HepG2 (cell line): ENCODE results near the gene DLG4. TPM values are rescaled to one million over a fixed set of nuclear protein-coding genes. Genes with fewer than 3 reads are reported as not detected.
A peak's percentile ranks its signal among the peaks of the same experiment; 100 is the strongest.

ENCODE experiments used
- AGO1 ChIP-seq: fragments of 200-400 bp; formaldehyde crosslinking; IDR thresholded peaks from 2 replicates; pipeline ENCODE4 v1.6.1; 2017; ENCODE audit warnings: mild to moderate bottlenecking, low read depth, low read length, moderate library complexity; ENCODE audit not compliant: poor library complexity, severe bottlenecking
- AHDC1 ChIP-seq: sonication (generic); formaldehyde crosslinking; IDR thresholded peaks from 2 replicates; pipeline ENCODE4 v1.5.1; 2020; ENCODE audit warnings: mild to moderate bottlenecking, missing genetic modification reagents, borderline replicate concordance
- ATF7-NPFF ChIP-seq: sonication (generic); formaldehyde crosslinking; IDR thresholded peaks from 2 replicates; pipeline ENCODE4 v1.8.1; 2023; ENCODE audit warnings: mild to moderate bottlenecking, low read depth, missing genetic modification reagents, moderate library complexity
- BHLHE40 ChIP-seq: IDR thresholded peaks from 2 replicates; pipeline ENCODE4 v1.6.1; 2011; ENCODE audit warnings: low read length, improper control_type of control experiment
- DPF2 ChIP-seq: sonication (generic); formaldehyde crosslinking; IDR thresholded peaks from 2 replicates; pipeline ENCODE4 v1.4.0; 2020; ENCODE audit warnings: mild to moderate bottlenecking, low read depth, missing genetic modification reagents, borderline replicate concordance
- GATAD2A ChIP-seq: IDR thresholded peaks from 2 replicates; pipeline ENCODE4 v1.6.1; 2016
- NRL ChIP-seq: sonication (generic); formaldehyde crosslinking; IDR thresholded peaks from 2 replicates; pipeline ENCODE4 v1.5.0; 2020; ENCODE audit warnings: missing genetic modification reagents, mild to moderate bottlenecking, moderate library complexity, borderline replicate concordance
- SRSF1 ChIP-seq: fragments of 200-400 bp; formaldehyde crosslinking; optimal IDR thresholded peaks from 2 replicates; pipeline ENCODE3; 2017; ENCODE audit warnings: mild to moderate bottlenecking, low read depth, low read length, moderate library complexity
- TARDBP ChIP-seq: sonication (generic); formaldehyde crosslinking; IDR thresholded peaks from 2 replicates; pipeline ENCODE4 v1.8.0; 2022; ENCODE audit warnings: mild to moderate bottlenecking, missing genetic modification reagents
- TFE3 ChIP-seq: IDR thresholded peaks from 2 replicates; pipeline ENCODE4 v1.6.1; 2016
- ZFX ChIP-seq: sonication (generic); formaldehyde crosslinking; IDR thresholded peaks from 2 replicates; pipeline ENCODE4 v1.4.0; 2020; ENCODE audit warnings: mild to moderate bottlenecking, low read depth, missing genetic modification reagents, moderate library complexity
- ZNF143 ChIP-seq: sonication (generic); formaldehyde crosslinking; IDR thresholded peaks from 2 replicates; pipeline ENCODE4 v1.4.0; 2020; ENCODE audit warnings: missing genetic modification reagents
- ZNF703 ChIP-seq: sonication (generic); formaldehyde crosslinking; IDR thresholded peaks from 2 replicates; pipeline ENCODE4 v1.5.1; 2020; ENCODE audit warnings: missing genetic modification reagents, mild to moderate bottlenecking, moderate library complexity, borderline replicate concordance
- ZNF710 ChIP-seq: sonication (generic); formaldehyde crosslinking; IDR thresholded peaks from 2 replicates; pipeline ENCODE4 v1.5.0; 2020; ENCODE audit warnings: mild to moderate bottlenecking, missing genetic modification reagents, borderline replicate concordance
- ZNF747 ChIP-seq: sonication (generic); formaldehyde crosslinking; IDR thresholded peaks from 2 replicates; pipeline ENCODE4 v1.8.1; 2023; ENCODE audit warnings: missing genetic modification reagents, mild to moderate bottlenecking, borderline replicate concordance
- ZNF775 ChIP-seq: sonication (generic); formaldehyde crosslinking; IDR thresholded peaks from 2 replicates; pipeline ENCODE4 v1.4.0; 2020; ENCODE audit warnings: missing genetic modification reagents, mild to moderate bottlenecking, moderate library complexity, borderline replicate concordance
- ZNF776 ChIP-seq: sonication (generic); formaldehyde crosslinking; IDR thresholded peaks from 2 replicates; pipeline ENCODE4 v1.4.0; 2020; ENCODE audit warnings: mild to moderate bottlenecking, missing genetic modification reagents
- ZNF850 ChIP-seq: sonication (generic); formaldehyde crosslinking; conservative IDR thresholded peaks from 2 replicates; pipeline ENCODE4 v1.9.0; 2021; ENCODE audit warnings: mild to moderate bottlenecking, missing genetic modification reagents
- ZNF878 ChIP-seq: sonication (generic); formaldehyde crosslinking; IDR thresholded peaks from 2 replicates; pipeline ENCODE4 v1.8.1; 2023; ENCODE audit warnings: mild to moderate bottlenecking, missing genetic modification reagents, moderate library complexity
- polyA plus RNA-seq, 8 experiments: library from polyadenylated mRNA; depleted of rRNA in 3 of 8; stranded (reverse) in 7 of 8; unstranded in 1 of 8; fragments of >200 nt; fragmentation: Illumina TruSeq in 4 of 8; extraction: Trizol in 4 of 8; gene quantifications; 2 replicates each; pipeline versions ENCODE4 v1.2.1 to v1.2.3, GENCODE V29; 2011 to 2016; ENCODE audit warnings: low read depth in 4 of 8, missing spikeins in 1 of 8, mixed read lengths in 1 of 8; ENCODE audit not compliant: insufficient read depth in 1 of 8
- total RNA-seq, 5 experiments: library from RNA; depleted of rRNA; stranded (reverse); fragments of >200 nt; fragmentation: Illumina TruSeq; extraction: Trizol; gene quantifications; 2 replicates each; pipeline ENCODE4 v1.2.3, GENCODE V29; 2016; ENCODE audit warnings: low read depth in 1 of 5

Gene DLG4
- total and polyA plus RNA-seq, 2 of the 13 experiments (the other 11 are each of a cell fraction or from before 2014, with no cell fraction given), result 0.71 to 4.3 TPM

- peak; percentile 33; the same call in 1 of the 2 replicates for TF ChIP-seq AHDC1
- peak; percentile 31 for TF ChIP-seq GATAD2A (CRISPR knock-in tag)
- TF ChIP-seq BHLHE40, result peak; percentile 23; the same call in 1 of the 2 replicates
- peak; percentile 47; the same call in 1 of the 2 replicates for TF ChIP-seq TARDBP
- TF ChIP-seq NRL (CRISPR knock-in tag), result peak; percentile 76; the same call in 1 of the 2 replicates
- 0 out of 2 replicates have a peak, but pooled peaks have one; percentile 49 for TF ChIP-seq ZNF710 (CRISPR knock-in tag)
- no peak for TF ChIP-seq ZNF850
- no peak for TF ChIP-seq DPF2 (CRISPR knock-in tag)
- TF ChIP-seq AGO1, result peak; percentile 98
- TF ChIP-seq ZNF775, result no peak
- TF ChIP-seq ZFX, result peak; percentile 75
- peak; percentile 38; the same call in 1 of the 2 replicates for TF ChIP-seq ZNF878 (CRISPR knock-in tag)
- peak; percentile 78 for TF ChIP-seq ATF7-NPFF (CRISPR knock-in tag)
- peak; percentile 82 for TF ChIP-seq ZNF747
- no peak for TF ChIP-seq ZNF703
- peak; percentile 10; the same call in 1 of the 2 replicates for TF ChIP-seq ZNF143 (CRISPR knock-in tag)
- TF ChIP-seq ZNF776, result peak; percentile 45; the same call in 1 of the 2 replicates
- TF ChIP-seq SRSF1, result peak; percentile 98
- TF ChIP-seq TFE3 (CRISPR knock-in tag), result no peak; the same call in 1 of the 2 replicates
Observed at GRCh38 chr17:7241783-7242716, 22.4 kb upstream of the DLG4 start, which contains the start of gene GABARAP (continued).
